GM23248 (cell line): ENCODE results near the gene KIF11. TPM values are rescaled to one million over a fixed set of nuclear protein-coding genes. Genes with fewer than 3 reads are reported as not detected.

Experiments used
- DNase-seq: peaks from one replicate; pipeline ENCODE4 v3.0.0-alpha.2; 2015
- H2AFZ ChIP-seq: fragments of 200-600 bp; sonication (generic); 2 replicates; pipeline ENCODE4 v1.6.1; 2016; ENCODE audit warnings: antibody characterized with exemption
- H3F3A ChIP-seq: fragments of 200-600 bp; sonication (generic); 2 replicates; pipeline ENCODE4 v1.6.1; 2016; ENCODE audit warnings: mild to moderate bottlenecking, antibody characterized with exemption, mixed run types; ENCODE audit not compliant: insufficient read depth
- H3K27ac ChIP-seq: fragments of 200-600 bp; sonication (generic); 2 replicates; pipeline ENCODE4 v1.5.1; 2016; ENCODE audit warnings: mild to moderate bottlenecking
- H3K27me3 ChIP-seq: fragments of 200-600 bp; sonication (generic); replicated peaks from 2 replicates; pipeline ENCODE4 v1.6.1; 2016; ENCODE audit warnings: mild to moderate bottlenecking; ENCODE audit not compliant: insufficient read depth
- H3K36me3 ChIP-seq: fragments of 200-600 bp; sonication (generic); 2 replicates; pipeline ENCODE4 v1.6.1; 2016; ENCODE audit warnings: low read depth, mild to moderate bottlenecking
- H3K4me1 ChIP-seq: fragments of 200-600 bp; sonication (generic); 2 replicates; pipeline ENCODE4 v1.6.1; 2016; ENCODE audit warnings: mild to moderate bottlenecking; ENCODE audit not compliant: insufficient read depth
- H3K4me2 ChIP-seq: fragments of 200-600 bp; sonication (generic); one replicate; pipeline ENCODE4 v1.6.1; 2016; ENCODE audit warnings: mild to moderate bottlenecking; ENCODE audit not compliant: unreplicated experiment
- H3K4me3 ChIP-seq: fragments of 200-600 bp; sonication (generic); 2 replicates; pipeline ENCODE4 v1.5.1; 2016; ENCODE audit warnings: mild to moderate bottlenecking
- H3K79me2 ChIP-seq: fragments of 200-600 bp; sonication (generic); 2 replicates; pipeline ENCODE4 v1.6.1; 2016; ENCODE audit warnings: mild to moderate bottlenecking; ENCODE audit not compliant: insufficient read depth
- H3K9ac ChIP-seq: fragments of 200-600 bp; sonication (generic); 2 replicates; pipeline ENCODE4 v1.6.1; 2016; ENCODE audit warnings: mild to moderate bottlenecking
- H3K9me2 ChIP-seq: fragments of 200-600 bp; sonication (generic); 2 replicates; pipeline ENCODE4 v1.6.1; 2016; ENCODE audit warnings: mixed run types, mild to moderate bottlenecking, moderate library complexity; ENCODE audit not compliant: insufficient read depth
- H3K9me3 ChIP-seq: fragments of 200-600 bp; sonication (generic); one replicate; pipeline ENCODE4 v1.6.1; 2017; ENCODE audit warnings: low read depth
- H4K20me1 ChIP-seq: fragments of 200-600 bp; sonication (generic); 2 replicates; pipeline ENCODE4 v1.6.0; 2016; ENCODE audit not compliant: insufficient read depth
- EZH2 ChIP-seq: fragments of 200-600 bp; sonication (generic); IDR thresholded peaks from 2 replicates; pipeline ENCODE4 v1.6.1; 2018; ENCODE audit warnings: antibody characterized with exemption, mild to moderate bottlenecking; ENCODE audit not compliant: insufficient read depth, poor library complexity, severe bottlenecking
- EZH2phosphoT487 ChIP-seq: fragments of 200-600 bp; sonication (generic); IDR thresholded peaks from 2 replicates; pipeline ENCODE4 v1.6.1; 2018; ENCODE audit warnings: antibody characterized with exemption, moderate library complexity, mild to moderate bottlenecking, low read depth; ENCODE audit not compliant: insufficient read depth
- WGBS, 2 experiments: methylation state at CpG; one replicate each; pipeline ENCODE4 v1.1.6; 2015 to 2017; ENCODE audit warnings: low lambda C conversion rate in 2 of 2, low coverage in 1 of 2; ENCODE audit errors: missing lambda C conversion rate in 2 of 2; 5-methylcytosine and 5-hydroxymethylcytosine counted together
- in situ Hi-C: fragments of 300-500 bp; cut with MboI; formaldehyde crosslinking; loops from 2 replicates; pipeline ENCODE4 v1.15.0; 2020
- polyA plus RNA-seq: library from polyadenylated mRNA; unstranded; fragments of >200 nt; fragmentation: Nextera tagmentation; extraction: Ambion mirVana; gene quantifications from 2 replicates; pipeline ENCODE4 v1.2.1, GENCODE V29; 2016
- total RNA-seq: library from RNA; depleted of rRNA; stranded (reverse); fragments of >200 nt; shearing (Covaris generic); gene quantifications from 2 replicates; pipeline ENCODE4 v1.2.3, GENCODE V29; 2014

KIF11 gene
- total and polyA plus RNA-seq, 2 experiments from 2014 or later: 10.8 to 16.2 TPM

DNA sequence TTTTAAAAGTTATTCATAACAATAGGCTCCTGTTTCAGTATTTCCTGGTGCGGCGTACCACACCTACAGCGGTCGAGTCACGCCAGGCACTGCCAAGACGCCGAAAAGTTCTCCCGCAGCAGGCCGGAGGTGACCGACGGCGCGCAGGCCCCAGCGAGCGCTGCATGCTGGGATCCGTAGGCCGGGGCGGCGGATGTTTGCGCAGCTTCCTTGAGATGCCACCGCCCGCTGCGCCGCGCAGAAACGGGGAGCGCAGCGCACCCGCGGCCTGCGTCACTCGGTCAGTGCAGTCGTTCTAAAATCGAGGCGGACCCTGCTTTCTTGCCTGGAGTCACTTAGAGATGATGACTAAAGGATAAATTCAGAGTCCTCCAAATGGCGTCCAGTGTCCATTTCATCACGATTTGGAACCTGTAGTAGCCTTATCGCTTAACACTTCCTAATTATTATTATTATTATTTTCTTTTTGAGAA, 1.3 kb upstream of the KIF11 start:
- no peaks in the 10 kb centered on the region for H3K27me3 ChIP-seq
- H4K20me1 ChIP-seq: no peaks in the 10 kb centered on the region
- in situ Hi-C loops: no loop called here
- peaks cover 21% of the 10 kb centered on the region for H3F3A ChIP-seq
- H2AFZ ChIP-seq: peak overlapping the region; percentile 95
- no peaks in the 10 kb centered on the region for H3K9me3 ChIP-seq
- no peaks in the 10 kb centered on the region for H3K9me2 ChIP-seq
- peaks cover 25% of the 10 kb centered on the region for H3K4me1 ChIP-seq
- peak overlapping the region; percentile 85 for H3K4me3 ChIP-seq
- H3K27ac ChIP-seq: peak overlapping the region; percentile 87
- TF ChIP-seq EZH2phosphoT487 (no peak), EZH2 (no peak)
- WGBS, 2 experiments: 7 to 9% methylated on average over 31 to 37 of the region's 38 CpGs
- DNase-seq: peak; percentile 98
- H3K9ac ChIP-seq: peak overlapping the region; percentile 81
- H3K36me3 ChIP-seq: no peaks in the 10 kb centered on the region
- peak overlapping the region; percentile 85 for H3K4me2 ChIP-seq
- H3K79me2 ChIP-seq: peaks cover 36% of the 10 kb centered on the region

DNA sequence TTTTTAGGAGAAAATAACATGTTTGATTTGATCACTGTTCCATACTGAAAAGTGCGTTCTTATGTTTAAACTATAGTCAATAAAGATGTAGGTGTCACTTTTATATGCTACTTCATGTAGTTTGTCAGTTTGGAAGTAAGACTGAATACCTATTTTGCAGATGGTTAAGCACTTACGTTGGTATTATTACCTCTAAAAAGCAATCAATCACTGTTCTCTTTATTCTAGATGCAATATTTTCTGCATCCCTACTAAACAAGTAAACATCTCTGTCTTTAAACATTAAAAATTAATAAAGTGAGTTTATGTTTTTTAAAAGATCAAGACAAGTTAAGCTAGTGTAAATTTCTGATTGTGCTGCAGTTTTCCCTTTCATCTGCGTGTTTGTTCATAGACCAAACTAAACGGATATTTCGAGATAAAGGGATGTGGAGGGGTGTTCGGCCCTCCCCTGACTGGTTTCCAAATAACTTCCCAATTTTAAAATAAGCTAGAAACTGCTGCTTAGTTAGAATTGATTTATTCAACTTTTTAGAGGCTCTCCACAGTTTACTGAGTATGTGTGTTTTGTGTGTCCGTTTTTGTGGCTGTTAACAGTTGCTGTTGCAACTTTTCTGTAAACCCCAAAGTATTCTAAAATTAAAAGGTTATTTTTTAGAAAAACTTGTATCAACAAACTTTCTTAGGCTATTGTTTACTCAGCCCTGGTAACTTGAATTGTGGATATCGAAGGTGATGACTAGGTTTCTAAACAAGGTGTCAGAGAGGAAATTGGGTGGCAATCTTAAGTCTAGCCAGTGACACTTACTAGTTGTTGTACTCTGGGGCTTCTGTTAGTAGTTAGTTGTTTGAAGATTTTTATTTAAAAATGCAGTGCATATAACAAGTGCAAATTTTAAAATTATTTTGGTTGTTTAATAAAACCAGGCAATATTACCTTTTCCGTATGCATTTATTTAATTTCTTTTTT, 974 bp downstream of the KIF11 start:
- Histone ChIP-seq H3K9ac (peak overlapping the region; percentile 81), H3K36me3 (no peaks in the 10 kb centered on the region), H3K4me2 (peak overlapping the region; percentile 97), H4K20me1 (no peaks in the 10 kb centered on the region), H3F3A (peaks cover 21% of the 10 kb centered on the region), H3K9me3 (no peaks in the 10 kb centered on the region), H3K4me1 (peaks cover 30% of the 10 kb centered on the region), H3K27ac (peak overlapping the region; percentile 87), H3K79me2 (peaks cover 59% of the 10 kb centered on the region), H3K9me2 (no peaks in the 10 kb centered on the region), H3K27me3 (no peaks in the 10 kb centered on the region), H3K4me3 (peak overlapping the region; percentile 85), H2AFZ (peak overlapping the region; percentile 95)
- TF ChIP-seq EZH2 (no peak), EZH2phosphoT487 (no peak)
- DNase-seq: peak; percentile 40
- 7 to 12% methylated on average over 9 of the region's 9 CpGs for WGBS, 2 experiments
- in situ Hi-C loops: no loop called here

DNA sequence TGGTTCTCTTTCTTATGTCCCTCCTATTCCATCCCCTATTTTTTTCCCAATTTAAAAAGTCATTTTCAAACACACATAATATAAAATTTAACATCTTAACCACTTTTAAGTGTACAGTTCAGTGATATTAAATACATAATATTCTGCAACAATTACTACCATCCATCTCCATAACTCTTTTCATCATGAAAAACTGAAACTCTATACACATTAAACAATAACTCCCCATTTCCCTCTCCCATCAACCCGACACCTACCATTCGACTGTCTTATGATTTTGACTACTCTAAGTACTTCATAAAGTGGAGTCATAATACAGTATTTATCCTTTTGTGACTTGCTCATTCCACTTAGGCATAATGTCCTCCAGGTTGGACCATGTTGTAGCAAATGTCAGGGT, 2.6 kb downstream of the KIF11 start:
- Histone ChIP-seq H3K27me3 (no peaks in the 10 kb centered on the region), H3K9ac (peak overlapping the region; percentile 81), H3K4me2 (peak overlapping the region; percentile 97), H3K4me3 (peak overlapping the region; percentile 85), H3K9me2 (no peaks in the 10 kb centered on the region), H2AFZ (peak overlapping the region; percentile 95), H3F3A (peaks cover 19% of the 10 kb centered on the region), H3K79me2 (peaks cover 75% of the 10 kb centered on the region), H3K9me3 (no peaks in the 10 kb centered on the region), H3K36me3 (no peaks in the 10 kb centered on the region), H3K4me1 (peaks cover 30% of the 10 kb centered on the region), H3K27ac (no peak overlapping the region), H4K20me1 (no peaks in the 10 kb centered on the region)
- WGBS, 2 experiments: 55 to 69% methylated on average over 2 of the region's 2 CpGs
- in situ Hi-C loops: no loop called here
- TF ChIP-seq EZH2phosphoT487: no peak
- no peak for TF ChIP-seq EZH2
- DNase-seq: no peak

DNA sequence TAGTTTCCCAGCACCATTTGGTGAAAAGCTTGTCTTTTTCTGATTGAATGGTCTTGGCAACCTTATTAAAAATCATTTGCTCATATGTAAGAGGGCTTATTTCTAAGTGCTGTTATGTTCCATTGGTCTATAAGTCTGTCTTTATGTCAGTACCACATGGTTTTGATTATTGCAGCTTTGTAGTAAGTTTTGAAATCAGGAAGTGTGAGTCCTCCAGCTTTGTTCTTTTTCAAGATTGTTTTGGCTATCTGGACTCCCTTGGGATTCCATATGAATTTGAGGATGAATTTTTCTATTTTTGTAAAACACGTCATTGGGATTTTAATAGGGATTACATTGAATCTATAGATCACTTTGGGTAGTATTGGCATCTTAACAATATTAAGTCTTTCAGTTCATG, 5.4 kb downstream of the KIF11 start:
- Histone ChIP-seq H3K79me2 (peaks cover 100% of the 10 kb centered on the region), H3K9ac (no peak overlapping the region), H3K9me3 (no peaks in the 10 kb centered on the region), H3K27me3 (no peaks in the 10 kb centered on the region), H3K4me2 (no peak overlapping the region), H3K4me1 (peaks cover 24% of the 10 kb centered on the region; the same call in 1 of the 2 replicates), H3K9me2 (no peaks in the 10 kb centered on the region), H3K27ac (no peak overlapping the region), H4K20me1 (no peaks in the 10 kb centered on the region), H2AFZ (peak overlapping the region; percentile 31; the same call in 1 of the 2 replicates), H3F3A (no peaks in the 10 kb centered on the region), H3K4me3 (no peak overlapping the region), H3K36me3 (no peaks in the 10 kb centered on the region)
- TF ChIP-seq EZH2phosphoT487: no peak
- TF ChIP-seq EZH2: no peak
- in situ Hi-C loops: no loop called here
- WGBS, 2 experiments: 81% methylated on average over 1 of the region's 1 CpG
- peak; percentile 54 for DNase-seq
